GM23338 (cell line): ENCODE measurements around the gene GDPD5. TPM values are rescaled to one million over a fixed set of nuclear protein-coding genes. Genes with fewer than 3 reads are reported as not detected.

Source experiments
- ATAC-seq: fragments of 200-7000 bp; cut with Tn5 transposase; 3 replicates; pipeline ENCODE4 v1.9.1; 2020
- DNase-seq: peaks from one replicate; pipeline ENCODE4 v3.0.0-alpha.2; 2015; ENCODE audit warnings: low spot score
- H2AFZ ChIP-seq: fragments of 200-600 bp; sonication (generic); 2 replicates; pipeline ENCODE4 v1.8.0; 2016; ENCODE audit warnings: antibody characterized with exemption, mild to moderate bottlenecking, moderate library complexity
- H3F3A ChIP-seq: fragments of 200-600 bp; sonication (generic); replicated peaks from 2 replicates; pipeline ENCODE4 v1.8.0; 2017; ENCODE audit warnings: antibody characterized with exemption, mixed run types, low read depth
- H3K27ac ChIP-seq: fragments of 200-600 bp; sonication (generic); 2 replicates; pipeline ENCODE4 v1.6.1; 2016; ENCODE audit warnings: low read depth
- H3K27me3 ChIP-seq: fragments of 200-600 bp; sonication (generic); 2 replicates; pipeline ENCODE4 v1.8.0; 2016; ENCODE audit warnings: mild to moderate bottlenecking, mixed run types, moderate library complexity; ENCODE audit not compliant: insufficient read depth
- H3K36me3 ChIP-seq: fragments of 200-600 bp; sonication (generic); 2 replicates; pipeline ENCODE4 v1.8.0; 2016; ENCODE audit warnings: mild to moderate bottlenecking; ENCODE audit not compliant: insufficient read depth
- H3K4me1 ChIP-seq: fragments of 200-600 bp; sonication (generic); 2 replicates; pipeline ENCODE4 v1.8.0; 2016; ENCODE audit warnings: mild to moderate bottlenecking, moderate library complexity; ENCODE audit not compliant: insufficient read depth
- H3K4me2 ChIP-seq: fragments of 200-600 bp; sonication (generic); 2 replicates; pipeline ENCODE4 v1.7.1; 2017; ENCODE audit warnings: mixed run types
- H3K4me3 ChIP-seq: fragments of 200-600 bp; sonication (generic); 2 replicates; pipeline ENCODE4 v1.6.1; 2016; ENCODE audit warnings: mixed run types
- H3K79me2 ChIP-seq: fragments of 200-600 bp; sonication (generic); replicated peaks from 2 replicates; pipeline ENCODE4 v1.8.0; 2017; ENCODE audit warnings: mild to moderate bottlenecking; ENCODE audit not compliant: insufficient read depth
- H3K9me2 ChIP-seq: fragments of 200-600 bp; sonication (generic); 2 replicates; pipeline ENCODE4 v1.8.0; 2017; ENCODE audit not compliant: insufficient read depth
- H4K20me1 ChIP-seq: fragments of 200-600 bp; sonication (generic); replicated peaks from 2 replicates; pipeline ENCODE4 v1.8.0; 2017; ENCODE audit warnings: mild to moderate bottlenecking; ENCODE audit not compliant: insufficient read depth
- H3K27ac Mint-ChIP-seq: 2 replicates; pipeline ENCODE4 v1.8.0; 2020; ENCODE audit warnings: inconsistent platforms, mild to moderate bottlenecking, moderate library complexity, mixed read lengths
- H3K27me3 Mint-ChIP-seq: 3 replicates; pipeline ENCODE4 v1.8.0; 2022; ENCODE audit warnings: low read depth, mild to moderate bottlenecking, moderate library complexity, mixed read lengths, inconsistent platforms; ENCODE audit not compliant: insufficient read depth, poor library complexity
- H3K36me3 Mint-ChIP-seq: 3 replicates; pipeline ENCODE4 v1.8.0; 2021; ENCODE audit warnings: low read depth, mild to moderate bottlenecking, inconsistent platforms, moderate library complexity, mixed read lengths
- H3K4me1 Mint-ChIP-seq: 3 replicates; pipeline ENCODE4 v1.8.0; 2020; ENCODE audit warnings: mild to moderate bottlenecking, inconsistent platforms, mixed read lengths
- H3K4me3 Mint-ChIP-seq: 3 replicates; pipeline ENCODE4 v1.8.0; 2021; ENCODE audit warnings: moderate library complexity, mild to moderate bottlenecking, inconsistent platforms, mixed read lengths
- H3K9me3 Mint-ChIP-seq: 3 replicates; pipeline ENCODE4 v1.8.0; 2020; ENCODE audit warnings: moderate library complexity, mild to moderate bottlenecking, inconsistent platforms, mixed read lengths
- CREB1 ChIP-seq: fragments of 250-450 bp; sonication (Bioruptor Pico); IDR thresholded peaks from 2 replicates; pipeline ENCODE4 v1.5.0; 2020; ENCODE audit warnings: low read depth, mild to moderate bottlenecking, moderate library complexity
- CTCF ChIP-seq, 2 experiments: fragments of 200-600 bp in 1 of 2; sonication (generic) in 1 of 2; conservative IDR thresholded peaks; 2 replicates each; pipeline versions ENCODE4 v1.5.1 to v1.6.1; 2016 to 2017; ENCODE audit warnings: antibody characterized with exemption in 2 of 2, low read depth in 2 of 2, mild to moderate bottlenecking in 2 of 2, moderate library complexity in 1 of 2
- ETS1 ChIP-seq: IDR thresholded peaks from 2 replicates; pipeline ENCODE4 v1.6.1; 2016; ENCODE audit warnings: antibody characterized with exemption
- EZH2 ChIP-seq: fragments of 200-600 bp; sonication (generic); IDR thresholded peaks from one replicate; pipeline ENCODE4 v1.8.0; 2017; ENCODE audit warnings: antibody characterized with exemption, mild to moderate bottlenecking, low read depth; ENCODE audit not compliant: unreplicated experiment
- EZH2phosphoT487 ChIP-seq: fragments of 200-600 bp; sonication (generic); IDR thresholded peaks from one replicate; pipeline ENCODE4 v1.8.1; 2018; ENCODE audit warnings: antibody characterized with exemption; ENCODE audit not compliant: unreplicated experiment
- JUNB ChIP-seq: IDR thresholded peaks from one replicate; pipeline ENCODE4 v1.6.1; 2016; ENCODE audit warnings: antibody characterized with exemption; ENCODE audit not compliant: unreplicated experiment
- NANOG ChIP-seq: IDR thresholded peaks from 2 replicates; pipeline ENCODE4 v1.6.1; 2016; ENCODE audit warnings: antibody characterized with exemption, borderline replicate concordance
- POLR2AphosphoS5 ChIP-seq: IDR thresholded peaks from 2 replicates; pipeline ENCODE4 v1.6.1; 2016; ENCODE audit warnings: antibody characterized with exemption, low read depth
- REST ChIP-seq: IDR thresholded peaks from one replicate; pipeline ENCODE4 v1.6.1; 2018; ENCODE audit warnings: antibody characterized with exemption; ENCODE audit not compliant: unreplicated experiment
- STAT1 ChIP-seq: IDR thresholded peaks from one replicate; pipeline ENCODE4 v1.6.1; 2016; ENCODE audit warnings: antibody characterized with exemption; ENCODE audit not compliant: unreplicated experiment
- ZNF114 ChIP-seq: fragments of 250-450 bp; sonication (Bioruptor Pico); IDR thresholded peaks from 2 replicates; pipeline ENCODE4 v1.5.0; 2020; ENCODE audit warnings: mild to moderate bottlenecking, moderate library complexity
- ZNF331 ChIP-seq: fragments of 250-450 bp; sonication (Bioruptor Pico); IDR thresholded peaks from 2 replicates; pipeline ENCODE4 v1.5.0; 2020; ENCODE audit warnings: low read depth, mild to moderate bottlenecking, moderate library complexity
- ZNF462 ChIP-seq: fragments of 250-450 bp; sonication (Bioruptor Pico); IDR thresholded peaks from 2 replicates; pipeline ENCODE4 v1.5.0; 2020; ENCODE audit warnings: mild to moderate bottlenecking, moderate library complexity
- polyA plus RNA-seq: library from polyadenylated mRNA; unstranded; fragments of >200 nt; fragmentation: Nextera tagmentation; extraction: Ambion mirVana; gene quantifications from 2 replicates; pipeline ENCODE4 v1.2.1, GENCODE V29; 2016
- total RNA-seq: library from RNA; depleted of rRNA; stranded (reverse); fragments of >200 nt; shearing (Covaris generic); gene quantifications from 2 replicates; pipeline ENCODE4 v1.2.3, GENCODE V29; 2014

The GDPD5 gene
- total and polyA plus RNA-seq, 2 experiments from 2014 or later, result 1.6 to 4.9 TPM

GRCh38 chr11:75510723-75511019 lies 15.1 kb downstream of the GDPD5 start:
- Histone ChIP-seq H3K27me3 (no peaks in the 10 kb centered on the region), H3F3A (no peaks in the 10 kb centered on the region), H3K27ac (no peak overlapping the region), H3K36me3 (no peaks in the 10 kb centered on the region), H3K4me2 (no peak overlapping the region), H3K79me2 (no peaks in the 10 kb centered on the region), H2AFZ (no peak overlapping the region), H3K4me1 (no peaks in the 10 kb centered on the region), H3K9me2 (no peaks in the 10 kb centered on the region), H4K20me1 (no peaks in the 10 kb centered on the region), H3K4me3 (no peak overlapping the region)
- TF ChIP-seq EZH2phosphoT487, result no peak
- no peak for TF ChIP-seq JUNB
- TF ChIP-seq ZNF462 (CRISPR knock-in tag), result no peak
- TF ChIP-seq ZNF331, result no peak
- TF ChIP-seq POLR2AphosphoS5, result no peak
- no peak for TF ChIP-seq REST
- TF ChIP-seq ETS1, result no peak
- TF ChIP-seq STAT1, result no peak
- TF ChIP-seq CTCF (conservative IDR thresholded peaks at IDR 0.05; ENCODE audit: low read depth in 2 of 2), result no peak
- no peak for TF ChIP-seq NANOG
- no peak for TF ChIP-seq EZH2
- TF ChIP-seq ZNF114 (CRISPR knock-in tag), result no peak
- TF ChIP-seq CREB1 (CRISPR knock-in tag), result no peak
- Mint-ChIP-seq H3K27me3 (peaks cover 10% of the 10 kb centered on the region), H3K4me1 (peaks cover 2% of the 10 kb centered on the region; the same call in 1 of the 3 replicates), H3K4me3 (no peak overlapping the region), H3K36me3 (no peaks in the 10 kb centered on the region), H3K27ac (no peak overlapping the region), H3K9me3 (no peaks in the 10 kb centered on the region)
- no peak for DNase-seq
- ATAC-seq, result no peak
